Activated CD8-positive, alpha-beta memory T cell treated with anti-CD3 and anti-CD28 coated beads, Interleukin-2, amount 50 U/mL, for 48 hours (primary cell): ENCODE results near the gene TMCO4.

Experiments used
- DNase-seq: peaks from one replicate; pipeline ENCODE4 v3.0.0-alpha.2; 2020

Gene TMCO4

DNA sequence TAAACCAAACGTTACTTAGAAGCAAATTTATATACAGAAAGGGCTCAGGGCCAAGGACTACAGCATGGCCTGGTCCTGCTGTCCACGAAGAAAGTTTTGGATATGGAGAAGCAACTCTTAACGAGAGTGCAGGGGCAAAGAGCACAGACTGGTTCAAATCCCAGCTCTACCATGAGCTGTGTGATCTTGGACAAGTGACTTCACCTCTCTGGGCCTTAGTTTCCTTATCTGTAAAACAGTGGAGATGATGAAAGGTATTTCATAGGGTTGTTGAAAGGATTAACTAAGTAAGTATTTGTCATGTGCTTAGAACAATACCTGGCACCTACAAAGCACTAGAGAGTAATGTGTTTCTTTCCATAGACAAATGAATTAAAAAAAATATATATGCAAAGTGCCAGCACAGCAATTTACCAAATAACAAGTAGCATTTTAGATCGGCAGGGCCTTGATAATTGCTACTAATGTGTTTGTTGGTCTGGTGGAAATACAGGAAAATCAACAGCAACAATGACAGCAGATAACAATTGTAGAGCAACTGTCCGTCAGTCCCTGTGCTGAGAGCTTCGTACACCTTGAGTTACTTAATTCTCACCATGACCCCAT, 25.4 kb downstream of the TMCO4 start:
- DNase-seq = no peak

DNA sequence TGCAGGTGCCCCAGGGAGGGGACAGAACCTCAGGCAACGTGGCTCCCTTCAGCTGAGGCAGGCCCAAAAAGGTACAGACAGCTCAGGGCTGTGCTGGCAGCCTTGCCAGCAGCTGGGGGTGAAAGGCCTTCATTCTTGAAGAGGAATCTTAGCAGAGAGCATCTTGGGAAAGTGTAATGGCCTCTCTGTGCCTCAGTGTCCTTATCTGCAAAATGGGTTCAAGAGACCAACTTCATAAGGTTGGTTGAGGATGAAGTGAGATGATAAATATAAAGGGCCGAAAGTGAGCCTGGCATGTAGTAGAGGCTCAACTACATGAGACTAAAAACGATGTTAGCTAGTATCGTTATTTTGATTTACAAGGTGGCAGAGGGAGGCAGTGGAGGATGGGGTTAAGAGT, 26.2 kb downstream of the TMCO4 start:
- DNase-seq = no peak

DNA sequence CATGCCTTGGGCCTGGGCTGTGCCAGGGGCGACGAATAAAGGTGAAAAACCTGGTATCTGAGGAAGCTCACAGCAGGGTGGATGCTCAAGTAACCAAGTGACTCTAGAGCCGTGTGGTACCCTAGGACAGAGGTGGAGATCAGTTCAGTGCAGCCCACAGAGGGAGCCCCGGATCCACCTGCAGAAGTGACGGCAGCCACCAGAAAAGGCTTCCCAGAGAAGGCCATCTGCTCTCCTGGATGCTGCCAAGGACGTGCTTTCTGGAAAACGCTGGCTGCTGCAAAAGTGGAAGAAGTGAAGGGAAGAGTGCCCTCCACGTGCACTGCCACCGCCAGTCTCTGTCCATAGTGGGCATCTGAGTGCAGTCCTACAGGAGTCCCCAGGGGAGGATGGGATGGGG, 27.7 kb downstream of the TMCO4 start:
- DNase-seq = no peak

DNA sequence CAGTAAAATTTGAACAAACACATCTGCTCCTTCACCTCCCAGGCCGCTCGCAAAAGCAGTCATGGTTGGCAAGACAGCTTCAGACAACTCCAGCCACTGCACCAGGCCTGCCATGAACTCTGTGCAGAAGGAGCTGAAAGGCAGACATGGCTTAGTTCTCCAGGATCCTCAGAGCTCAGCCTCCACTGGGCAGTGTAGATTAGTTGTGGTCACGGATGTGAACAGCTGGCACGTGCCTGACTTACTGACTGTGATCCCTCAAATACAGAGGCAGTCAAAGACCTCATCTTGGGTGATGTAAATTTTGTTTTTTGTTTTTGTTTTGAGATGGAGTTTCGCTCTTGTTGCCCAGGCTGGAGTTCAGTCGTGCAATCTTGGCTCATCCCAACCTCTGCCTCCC, 28.4 kb downstream of the TMCO4 start:
- DNase-seq = no peak

DNA sequence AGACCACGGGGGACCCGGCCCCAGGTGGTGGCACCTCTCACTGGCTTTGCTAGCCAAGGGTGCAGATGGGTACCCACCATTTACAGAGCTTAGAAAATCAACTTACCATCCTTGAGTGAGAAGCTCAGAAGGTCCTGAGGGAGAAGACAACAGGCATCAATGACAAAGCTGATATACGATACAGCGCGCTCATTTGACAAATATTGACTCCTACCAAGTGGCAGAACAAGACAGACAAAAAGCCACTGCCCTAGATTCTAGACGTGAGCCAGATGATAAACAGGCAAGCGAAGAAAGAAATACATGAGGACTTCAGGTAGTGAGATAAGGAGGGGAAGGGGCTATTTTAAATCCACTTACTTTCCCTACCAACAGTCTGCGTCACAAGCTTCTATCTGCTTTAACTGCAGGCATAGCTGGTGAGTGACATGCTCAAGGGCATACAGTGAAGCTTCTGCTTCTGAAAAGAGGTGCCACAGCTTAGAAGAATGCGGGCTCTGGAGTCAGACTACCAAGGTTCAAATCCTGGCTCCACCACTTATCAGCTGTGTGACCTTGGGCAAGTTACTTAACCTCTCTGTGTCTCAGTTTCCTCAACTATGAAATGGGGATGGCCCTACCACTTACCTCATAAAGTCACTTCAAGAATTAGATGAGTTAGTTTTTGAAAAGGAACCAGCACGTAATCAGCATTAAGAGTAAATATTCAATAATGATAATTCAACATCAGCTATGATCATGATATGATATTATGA, 29.1 kb downstream of the TMCO4 start:
- DNase-seq = no peak

DNA sequence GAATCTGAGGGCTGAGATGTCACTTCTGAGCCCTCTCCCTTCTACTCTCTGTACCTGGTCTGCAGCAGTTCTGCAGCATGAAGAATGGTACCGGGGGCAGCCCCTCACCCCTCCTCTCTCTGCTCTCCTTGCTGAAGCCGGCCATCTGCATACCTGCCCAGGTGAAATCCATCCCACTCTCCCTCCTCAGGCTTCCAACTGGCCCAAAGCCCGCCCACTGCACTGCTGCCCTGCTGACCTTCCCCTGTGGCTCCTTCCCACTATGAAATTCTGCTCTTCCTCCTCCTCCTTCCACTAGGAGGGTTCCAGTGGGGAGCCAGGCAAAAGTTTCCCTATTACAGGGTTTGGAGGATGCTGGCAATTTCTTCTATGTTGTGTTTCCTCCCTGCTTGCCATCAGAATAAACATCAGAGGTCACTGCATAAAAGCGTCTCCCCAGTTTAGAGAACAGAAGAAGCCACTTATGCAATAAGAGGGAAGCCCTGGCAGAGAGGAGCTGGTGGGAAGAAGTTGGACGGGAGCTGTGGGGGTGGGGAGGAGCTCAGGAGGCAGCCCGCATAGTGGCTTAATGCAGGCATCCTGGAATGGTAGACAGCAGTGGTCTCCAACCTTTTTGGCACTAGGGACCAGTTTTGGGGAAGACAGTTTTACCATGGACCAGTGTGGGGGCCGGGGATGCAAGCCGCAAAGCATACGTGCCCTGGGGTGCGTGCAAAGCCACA, 30.3 kb downstream of the TMCO4 start:
- DNase-seq = no peak

DNA sequence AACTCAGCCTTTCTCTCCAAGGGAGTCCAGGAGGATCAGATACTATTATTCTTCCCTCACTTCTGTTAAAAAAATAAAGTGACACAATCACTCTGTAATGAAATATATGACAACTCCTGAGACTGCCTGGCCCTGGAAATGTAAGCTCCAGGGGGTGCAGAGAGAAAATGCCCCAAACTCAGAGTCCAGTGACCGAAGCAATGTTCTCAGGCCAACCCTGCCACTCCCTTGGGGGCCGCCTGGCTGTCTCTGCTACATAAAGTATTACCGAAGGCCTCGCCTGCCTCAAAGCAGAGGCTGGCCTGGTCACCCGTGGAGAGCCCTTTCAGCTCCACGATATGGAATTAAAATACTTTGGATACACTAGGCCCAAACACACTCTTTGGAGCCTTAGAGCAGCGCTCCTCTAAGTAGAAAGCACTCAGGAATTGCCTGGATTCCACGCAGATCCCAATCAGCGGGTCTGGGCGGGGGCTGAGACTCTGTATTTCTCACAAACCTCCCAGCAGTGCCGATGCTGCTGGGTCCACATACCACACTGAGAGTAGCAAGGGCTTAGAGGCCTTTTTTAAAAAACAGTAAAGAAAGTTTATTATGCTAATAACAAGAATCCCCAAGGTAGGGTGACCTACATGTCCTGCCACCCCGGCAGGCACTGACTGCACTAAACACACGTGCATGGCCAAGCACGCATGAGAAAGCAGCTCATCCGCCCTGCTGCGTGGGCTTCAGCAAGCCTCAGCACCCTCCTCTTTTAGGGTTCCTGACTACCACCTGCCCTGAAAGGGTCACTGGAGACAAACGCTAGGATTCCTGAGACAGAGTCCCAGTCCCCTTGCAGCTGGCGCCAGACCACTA, 31.1 kb downstream of the TMCO4 start:
- DNase-seq = no peak

DNA sequence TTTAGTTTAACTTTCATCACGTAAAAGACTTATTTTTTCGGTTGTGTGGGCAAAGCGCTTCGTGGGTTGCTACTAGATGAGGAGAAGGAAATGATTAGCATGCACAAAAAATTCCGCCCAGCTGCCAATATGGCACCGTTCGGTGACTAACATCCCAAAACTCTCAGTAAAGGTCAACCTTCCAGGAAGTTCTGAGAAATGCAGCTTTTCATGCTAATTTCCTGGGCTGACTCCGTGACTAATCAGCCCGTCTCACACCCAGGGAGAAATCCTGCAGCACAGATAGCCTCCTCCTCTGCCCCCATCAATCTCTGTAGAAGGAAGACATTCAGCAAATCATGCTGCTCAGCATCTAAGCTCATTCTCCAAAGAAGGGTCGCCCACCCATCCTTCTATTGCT, 34.1 kb downstream of the TMCO4 start:
- no peak for DNase-seq

DNA sequence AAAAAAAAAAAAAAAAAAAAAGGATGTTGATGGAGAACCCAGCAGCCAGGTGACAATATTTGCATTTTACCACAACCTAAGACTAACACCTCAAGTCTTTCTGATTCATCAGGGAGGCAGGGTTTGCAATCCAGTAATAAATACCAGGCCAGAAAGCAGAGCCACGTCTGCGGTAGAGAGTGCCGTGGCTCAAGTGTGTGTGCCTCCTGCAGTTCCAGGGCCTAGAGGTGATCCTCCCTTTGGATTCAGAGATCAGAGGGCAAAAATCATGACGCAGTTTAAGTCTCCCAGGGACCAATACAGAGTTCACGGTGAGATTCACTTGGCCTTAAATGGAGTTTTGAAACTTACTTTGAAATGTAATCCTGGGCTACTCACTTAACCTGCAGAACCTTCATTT, 34.9 kb downstream of the TMCO4 start:
- DNase-seq = no peak

DNA sequence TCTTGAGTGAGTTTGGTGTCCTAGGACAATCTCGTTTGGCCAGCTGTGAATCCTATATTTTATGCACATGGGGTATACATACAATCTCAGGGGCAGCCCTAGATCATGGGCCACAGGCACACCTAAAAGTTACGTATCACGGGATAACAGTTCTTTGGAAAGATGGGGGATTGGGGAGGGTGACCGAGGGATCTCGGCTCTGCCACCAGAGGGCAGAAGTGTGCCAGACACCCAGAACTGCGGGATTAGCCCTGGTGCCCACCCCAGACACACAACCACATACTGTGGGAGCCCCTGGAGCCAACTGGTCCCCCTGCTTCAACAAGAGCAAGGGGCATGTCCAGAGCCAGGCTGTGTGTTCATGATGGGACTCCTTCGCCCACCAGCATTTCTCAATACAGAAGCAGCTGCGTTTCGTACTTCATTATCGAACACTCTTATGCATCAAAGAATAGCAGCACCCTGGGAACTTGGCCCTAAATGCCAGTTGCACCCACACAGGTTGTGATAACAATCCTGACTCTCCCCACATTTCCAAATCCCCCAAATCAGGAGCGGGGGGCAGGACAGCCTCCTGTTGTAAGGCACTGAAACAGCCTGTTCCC, 37.4 kb downstream of the TMCO4 start:
- DNase-seq = peak; percentile 76

DNA sequence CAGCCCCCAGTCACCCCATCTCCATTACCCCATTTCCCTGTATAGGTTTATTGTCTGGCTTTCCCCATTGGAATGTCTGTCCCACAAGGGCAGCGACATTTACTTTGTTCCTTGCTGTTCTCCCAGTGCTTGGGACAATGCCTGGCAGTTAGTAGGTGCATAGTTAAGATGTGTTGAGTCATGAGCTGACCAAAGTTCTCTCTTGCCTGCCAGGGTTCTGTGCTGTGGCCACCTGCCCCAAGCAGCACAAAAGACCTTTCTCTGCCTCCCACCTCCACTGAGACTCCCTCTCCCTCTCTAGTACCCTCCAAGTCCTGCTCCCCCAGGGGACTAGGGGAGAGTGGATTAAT, 40.0 kb downstream of the TMCO4 start:
- no peak for DNase-seq

DNA sequence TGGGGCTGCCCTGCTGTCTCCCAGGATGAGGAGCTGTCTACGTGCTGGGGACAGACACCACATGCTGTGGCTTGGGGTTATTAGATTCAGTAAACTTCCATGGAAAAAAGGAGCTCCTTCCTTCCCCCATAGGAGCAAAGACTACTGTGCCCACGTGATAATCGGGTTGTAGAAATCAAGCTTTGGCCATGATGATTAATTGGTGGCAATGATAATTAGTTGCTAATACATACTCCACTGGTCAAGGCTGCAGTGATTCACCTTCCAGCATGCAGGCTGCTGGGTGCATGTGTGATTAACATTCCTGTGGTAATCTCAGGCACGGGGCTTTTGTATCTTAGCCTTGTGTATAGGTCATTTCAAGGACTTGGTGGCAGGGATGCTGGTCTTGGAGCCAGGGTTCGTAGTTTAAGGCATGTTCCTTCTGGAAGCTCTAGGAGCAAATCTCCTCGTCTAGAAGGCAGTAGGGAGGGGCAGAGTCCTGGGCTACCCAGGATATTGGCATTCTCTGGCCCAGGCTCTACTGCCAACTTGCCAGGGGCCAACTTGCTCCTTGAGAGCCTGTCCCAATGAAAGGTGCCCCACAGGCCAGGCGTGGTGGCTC, 41.4 kb downstream of the TMCO4 start:
- DNase-seq = no peak

DNA sequence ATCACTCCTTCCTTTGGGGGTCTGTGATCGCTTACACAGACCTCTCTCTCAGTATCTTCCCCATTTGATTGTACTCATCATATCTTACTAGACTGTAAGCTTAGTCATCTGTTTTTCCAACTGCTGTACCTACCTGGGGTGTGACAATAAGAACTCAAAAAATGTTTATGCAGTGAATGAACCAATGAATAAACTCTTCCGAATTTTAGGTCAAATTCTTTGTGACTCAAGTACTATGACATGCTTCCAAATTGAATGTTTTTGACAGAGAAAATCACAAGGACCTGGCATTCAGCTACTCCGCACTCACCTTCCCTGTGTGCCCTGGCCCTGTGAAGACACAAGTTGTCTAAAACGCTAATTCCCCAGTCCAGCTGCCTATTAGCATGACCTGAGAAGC, 42.1 kb downstream of the TMCO4 start:
- no peak for DNase-seq

DNA sequence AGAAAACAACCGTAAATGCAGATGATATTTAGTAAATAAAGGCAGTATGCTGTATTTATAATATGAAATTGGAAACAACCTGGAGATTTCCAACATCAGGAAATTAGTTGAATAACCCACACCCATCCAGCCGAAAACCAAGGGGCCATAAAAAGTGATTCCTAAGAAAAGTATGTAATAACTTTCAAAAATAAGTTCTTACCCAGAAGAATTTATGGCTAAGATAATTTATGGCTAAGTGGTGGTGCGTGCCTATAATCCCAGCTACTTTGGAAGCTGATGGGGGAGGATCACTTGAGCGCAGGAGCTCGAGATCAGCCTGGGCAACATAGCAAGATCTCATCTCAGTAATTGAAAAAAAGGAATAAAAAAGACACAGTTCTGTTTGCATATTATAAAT, 43.2 kb downstream of the TMCO4 start:
- no peak for DNase-seq

DNA sequence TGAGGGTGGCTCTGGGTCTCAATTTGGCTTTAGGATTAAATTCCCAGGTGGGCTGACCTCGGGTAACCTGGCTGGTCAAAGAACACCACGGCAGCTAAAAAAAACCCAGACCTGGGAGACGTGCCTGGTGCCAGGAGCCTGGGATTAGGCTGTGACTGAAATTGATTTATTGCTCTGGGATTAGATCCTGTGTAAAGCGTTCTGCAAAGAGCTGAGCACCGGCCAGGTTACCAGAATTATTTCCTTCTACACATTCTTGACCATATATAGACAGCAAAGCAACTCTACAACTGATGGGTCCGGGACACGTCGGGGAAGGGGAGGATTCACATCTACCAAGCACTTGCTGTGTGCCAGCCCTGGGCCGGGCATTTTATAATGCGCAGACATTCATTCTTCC, 45.2 kb downstream of the TMCO4 start:
- DNase-seq = no peak

DNA sequence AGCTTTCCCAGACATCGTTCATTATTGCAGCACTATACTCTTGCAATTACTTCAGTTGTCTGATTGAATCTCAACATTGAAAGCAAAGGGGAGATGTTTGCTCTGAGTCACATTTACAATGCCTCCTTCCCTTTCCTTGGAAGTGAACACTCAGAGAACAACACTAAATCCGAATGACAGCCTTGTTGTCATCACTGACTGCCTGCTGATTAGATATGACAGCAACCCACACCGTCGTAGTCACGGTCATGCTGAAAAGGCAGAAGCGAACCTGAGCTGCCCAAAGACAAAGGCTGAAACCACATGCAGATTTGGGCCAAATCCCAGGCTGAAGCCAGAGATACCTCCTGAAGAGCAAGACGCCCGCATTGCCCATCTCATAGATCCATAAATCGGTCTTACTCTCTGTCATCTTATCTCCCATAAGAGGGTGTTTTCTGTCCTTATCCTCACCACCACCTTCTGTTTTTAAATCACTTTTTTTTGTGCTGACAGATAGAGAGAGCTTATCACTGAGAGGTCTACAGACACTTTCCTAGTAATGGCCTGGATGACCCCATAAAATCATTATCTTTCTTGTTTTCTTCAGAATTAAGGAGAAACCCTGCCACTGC, 47.5 kb downstream of the TMCO4 start:
- DNase-seq = no peak

DNA sequence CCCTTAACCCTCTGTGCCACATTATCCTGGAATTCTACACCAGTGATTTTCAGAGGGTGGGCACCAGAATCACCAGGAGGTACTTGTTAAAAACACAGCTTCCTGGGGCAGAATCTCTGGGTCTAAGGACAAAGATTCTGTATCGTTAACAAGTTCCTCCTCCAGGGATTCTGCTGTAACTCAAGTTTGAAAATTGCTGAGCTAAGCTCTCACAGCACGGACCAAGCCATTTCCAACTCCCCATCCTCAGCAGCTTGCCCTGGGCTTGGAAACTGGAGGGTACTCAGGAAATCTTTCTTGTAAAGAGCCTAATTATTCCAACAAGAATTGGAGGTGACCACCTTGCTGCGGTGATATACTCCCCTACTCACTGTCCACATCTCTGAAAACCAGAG, 48.8 kb downstream of the TMCO4 start:
- no peak for DNase-seq

DNA sequence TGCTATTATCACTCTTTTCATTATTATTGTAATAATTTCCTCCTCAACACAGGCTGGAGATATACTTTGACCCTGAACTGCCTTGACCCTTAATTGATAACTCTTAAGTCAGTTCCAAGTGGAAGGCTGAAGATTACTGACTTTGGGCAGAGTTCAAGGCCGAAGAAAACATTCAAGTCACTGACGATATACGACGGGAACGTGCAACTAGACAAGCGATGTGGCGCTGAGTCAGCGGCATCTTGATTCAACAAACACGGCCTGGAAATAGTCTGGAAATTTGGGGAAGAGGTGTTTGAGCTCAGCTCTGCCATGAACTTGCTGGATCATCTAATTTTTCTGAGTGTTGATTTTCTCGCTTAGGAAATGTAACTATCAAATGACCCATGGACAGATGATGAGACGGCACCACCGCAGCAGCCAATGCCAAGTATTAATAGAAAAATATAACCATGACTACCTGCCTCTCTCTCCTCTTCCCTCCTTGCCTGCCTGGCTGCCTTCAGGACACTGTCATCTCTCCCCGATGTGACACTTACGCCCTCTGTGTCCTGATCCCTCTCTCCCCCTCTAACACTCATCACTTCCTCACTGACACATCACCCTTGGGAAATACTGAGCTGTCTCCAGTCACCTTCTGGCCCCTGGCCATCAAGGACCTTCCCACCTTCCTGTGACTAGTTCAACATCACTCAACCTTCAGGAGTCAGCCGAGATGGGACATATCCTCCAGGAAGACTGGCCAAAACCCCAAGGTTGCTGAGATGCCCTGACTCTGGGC, 49.4 kb downstream of the TMCO4 start:
- no peak for DNase-seq

DNA sequence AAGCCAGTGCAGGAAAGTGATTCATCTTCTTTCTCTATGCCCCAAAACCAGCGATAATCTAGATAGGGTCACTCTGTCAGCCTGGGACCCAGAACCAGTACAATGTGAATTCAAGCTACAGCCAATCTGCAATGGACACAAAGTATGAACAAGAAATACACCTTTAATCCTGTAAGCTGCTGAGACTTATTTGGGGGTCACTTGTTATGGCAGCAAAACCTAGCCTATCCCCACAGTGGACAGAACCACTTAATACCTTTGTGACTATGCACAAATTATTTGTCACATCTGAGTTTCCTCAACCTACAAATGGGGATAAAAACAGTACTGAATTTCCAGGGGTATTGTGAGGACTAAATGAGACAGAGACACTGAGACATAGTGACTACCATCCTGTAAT, 50.0 kb downstream of the TMCO4 start:
- no peak for DNase-seq

DNA sequence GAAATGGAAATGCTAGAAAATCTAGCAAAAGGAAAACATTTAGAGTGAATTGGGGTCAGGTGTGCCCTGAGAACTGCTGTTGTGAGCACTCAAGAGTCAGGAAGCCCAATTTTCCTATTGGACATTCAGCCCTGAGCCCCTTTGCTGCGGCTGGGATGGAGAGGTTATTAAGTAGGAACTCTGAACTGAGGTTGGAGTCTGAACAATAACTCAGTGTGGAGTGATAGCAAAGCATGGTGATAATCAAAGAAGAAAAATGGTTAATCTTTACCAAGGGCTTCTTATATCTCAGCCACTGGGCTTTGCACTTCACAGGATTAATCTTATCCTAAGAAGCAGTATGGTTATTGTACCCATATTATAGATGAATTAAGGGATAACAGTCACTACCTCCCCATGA, 52.0 kb downstream of the TMCO4 start:
- DNase-seq = no peak

DNA sequence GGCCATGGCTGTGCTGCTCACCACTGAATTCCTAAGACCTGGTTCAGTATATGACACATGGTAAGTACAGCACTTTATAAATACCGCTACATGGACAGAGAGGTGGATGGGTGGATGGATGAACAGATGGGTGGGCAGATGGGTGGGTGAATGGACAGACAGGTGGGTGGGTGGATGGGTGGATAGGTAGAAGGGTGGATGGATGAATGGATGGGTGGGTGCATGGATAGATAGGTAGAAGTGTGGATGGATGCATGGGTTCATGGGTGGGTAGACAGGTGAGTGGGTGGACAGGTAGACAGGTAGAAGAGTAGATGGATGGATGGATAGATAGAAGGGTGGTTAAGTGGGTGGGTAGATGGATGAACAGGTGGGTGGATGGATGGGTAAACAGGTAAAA, 54.8 kb downstream of the TMCO4 start:
- no peak for DNase-seq
